Stimulated activated CD8-positive, alpha-beta memory T cell treated with anti-CD3 and anti-CD28 coated beads, Interleukin-15, amount 100 ng/mL, for 24 hours (primary cell): ENCODE measurements around the gene CEP55.

ENCODE experiments used
- DNase-seq: peaks from one replicate; pipeline ENCODE4 v3.0.0-alpha.2; 2020; ENCODE audit warnings: low read depth

The CEP55 gene

GRCh38 chr10:93469454-93469853, 27.0 kb upstream of the CEP55 start:
- no peak for DNase-seq

- DNase-seq: no peak
Measured at GRCh38 chr10:93471110-93471651, 25.2 kb upstream of the CEP55 start.

- DNase-seq: no peak
Measured at GRCh38 chr10:93473161-93473560, 23.3 kb upstream of the CEP55 start.

- no peak for DNase-seq
Measured at GRCh38 chr10:93473804-93474472, 22.5 kb upstream of the CEP55 start.

GRCh38 chr10:93475227-93475626, 21.2 kb upstream of the CEP55 start:
- no peak for DNase-seq

GRCh38 chr10:93475871-93476270, 20.5 kb upstream of the CEP55 start:
- DNase-seq: no peak

- no peak for DNase-seq
Measured at GRCh38 chr10:93476756-93477155, 19.7 kb upstream of the CEP55 start.

- no peak for DNase-seq
Measured at GRCh38 chr10:93478873-93479272, 17.5 kb upstream of the CEP55 start.

GRCh38 chr10:93481637-93482144, 14.7 kb upstream of the CEP55 start:
- DNase-seq: no peak

- DNase-seq: no peak
Measured at GRCh38 chr10:93482145-93482834, 14.1 kb upstream of the CEP55 start, which contains the start of gene MYOF. Gene MYOF (minus strand): TSS chr10:93482334. CDS start chr10:93482194, 140 bp downstream.

GRCh38 chr10:93485690-93486089, 10.7 kb upstream of the CEP55 start:
- no peak for DNase-seq

GRCh38 chr10:93488956-93489528, 7.4 kb upstream of the CEP55 start:
- no peak for DNase-seq

- DNase-seq: no peak
Measured at GRCh38 chr10:93491602-93492121, 4.8 kb upstream of the CEP55 start.

- DNase-seq: no peak
Measured at GRCh38 chr10:93493162-93493561, 3.2 kb upstream of the CEP55 start.

GRCh38 chr10:93494494-93494893, 1.9 kb upstream of the CEP55 start:
- DNase-seq: no peak

- DNase-seq: no peak
Measured at GRCh38 chr10:93495654-93496321, 624 bp upstream of the CEP55 start.

GRCh38 chr10:93498166-93498565, 1.8 kb downstream of the CEP55 start:
- DNase-seq: no peak

GRCh38 chr10:93501650-93502049, 5.2 kb downstream of the CEP55 start:
- DNase-seq: no peak

- DNase-seq: no peak
Measured at GRCh38 chr10:93503075-93503474, 6.7 kb downstream of the CEP55 start.

- no peak for DNase-seq
Measured at GRCh38 chr10:93505075-93505474, 8.7 kb downstream of the CEP55 start.

- DNase-seq: no peak
Measured at GRCh38 chr10:93509816-93510215, 13.4 kb downstream of the CEP55 start.

GRCh38 chr10:93512565-93512964, 16.2 kb downstream of the CEP55 start:
- DNase-seq: no peak
